PFSK-1 (cell line): ENCODE data around the gene SAFB.

Source experiments
- POLR2AphosphoS5 ChIP-seq: IDR thresholded peaks from 2 replicates; pipeline ENCODE4 v1.6.1; 2012; ENCODE audit warnings: low read depth, mild to moderate bottlenecking, control low read depth, low read length, moderate library complexity
- REST ChIP-seq, 2 experiments: IDR thresholded peaks; 2 replicates each; pipeline versions ENCODE4 v1.6.1 to v1.8.0; 2011 to 2012; ENCODE audit warnings: low read depth in 2 of 2, low read length in 2 of 2, control low read depth in 1 of 2, inconsistent platforms in 1 of 2, mild to moderate bottlenecking in 1 of 2, moderate library complexity in 1 of 2; ENCODE audit not compliant: insufficient read depth in 1 of 2
- TAF1 ChIP-seq: IDR thresholded peaks from 2 replicates; pipeline ENCODE4 v1.6.1; 2012; ENCODE audit warnings: low read length, control low read depth, borderline replicate concordance; ENCODE audit not compliant: insufficient read depth

- TF ChIP-seq REST (IDR thresholded peaks at IDR 0.05; ENCODE audit: insufficient read depth in 1 of 2, low read depth in 2 of 2, low read length in 2 of 2) (no peak), POLR2AphosphoS5 (no peak), TAF1 (no peak)
Measured at GRCh38 chr19:5608291-5608690, 14.6 kb upstream of the SAFB start.
